Fibroblast of the conjunctiva (primary cell): ENCODE measurements around the gene NOXA1.
"Not testable (repeated sequence)": the region's sequence is repeated elsewhere in the genome, so short reads cannot be mapped to it uniquely, and the experiment has no call there.

Experiments
- DNase-seq: peaks from one replicate; pipeline ENCODE4 v3.0.0-alpha.2; 2010; ENCODE audit warnings: low read depth

NOXA1 gene, protein sequence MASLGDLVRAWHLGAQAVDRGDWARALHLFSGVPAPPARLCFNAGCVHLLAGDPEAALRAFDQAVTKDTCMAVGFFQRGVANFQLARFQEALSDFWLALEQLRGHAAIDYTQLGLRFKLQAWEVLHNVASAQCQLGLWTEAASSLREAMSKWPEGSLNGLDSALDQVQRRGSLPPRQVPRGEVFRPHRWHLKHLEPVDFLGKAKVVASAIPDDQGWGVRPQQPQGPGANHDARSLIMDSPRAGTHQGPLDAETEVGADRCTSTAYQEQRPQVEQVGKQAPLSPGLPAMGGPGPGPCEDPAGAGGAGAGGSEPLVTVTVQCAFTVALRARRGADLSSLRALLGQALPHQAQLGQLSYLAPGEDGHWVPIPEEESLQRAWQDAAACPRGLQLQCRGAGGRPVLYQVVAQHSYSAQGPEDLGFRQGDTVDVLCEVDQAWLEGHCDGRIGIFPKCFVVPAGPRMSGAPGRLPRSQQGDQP

DNA sequence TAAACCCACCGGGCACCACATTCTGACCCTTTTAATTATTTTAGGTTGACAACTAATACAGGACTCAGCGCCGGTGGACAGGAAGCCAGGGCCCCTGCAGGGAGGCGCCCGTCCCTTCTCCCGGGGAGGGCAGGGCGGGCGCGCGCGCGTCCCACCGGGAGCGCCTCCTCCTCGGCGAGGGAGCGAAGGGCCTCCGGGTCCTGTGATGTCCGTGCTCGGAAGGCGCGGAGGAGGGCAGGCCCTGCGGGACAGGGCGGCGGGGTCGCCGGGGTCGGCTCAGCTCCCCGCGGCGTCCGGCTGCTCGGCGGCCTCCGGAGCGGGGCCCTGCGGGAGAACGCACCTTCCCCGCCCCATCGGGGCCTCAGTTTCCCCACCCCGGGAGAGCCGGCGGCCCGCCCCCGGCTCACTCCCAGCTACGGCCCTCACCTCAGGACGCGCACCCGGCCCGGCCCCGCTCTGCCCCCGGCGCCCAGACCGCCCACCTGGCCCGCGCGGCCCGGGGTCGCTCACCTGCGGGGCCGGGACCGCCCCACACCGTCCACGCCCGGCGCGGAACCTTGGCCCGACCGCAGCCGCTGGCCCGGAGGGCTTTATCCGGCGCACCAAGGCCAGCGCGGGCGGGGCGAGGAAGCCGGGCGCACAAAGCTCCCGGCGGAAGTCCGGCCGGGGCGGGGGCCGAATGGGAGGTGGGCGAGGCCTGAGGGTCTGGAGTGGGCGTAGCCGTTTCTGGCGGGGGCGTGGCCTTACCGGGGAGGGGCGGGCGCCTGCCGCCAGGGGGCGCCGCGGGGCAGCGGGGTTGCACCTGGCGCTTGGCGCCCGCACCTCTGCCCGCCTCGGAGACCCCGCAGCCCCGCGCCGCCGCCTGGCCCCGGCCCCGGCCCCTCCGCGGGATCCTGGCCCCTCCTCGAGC lies at the start of gene NOXA1, which contains the start of gene EXD3:
NOXA1 (plus strand) TSS at position 790 of the 910 bp plus-strand sequence. CDS start 137 bp downstream, outside the sequence.
EXD3 (minus strand) TSS at position 559 of the 910 bp plus-strand sequence. CDS start 27,805 bp downstream, outside the sequence.
- peak; percentile 81 for DNase-seq

- DNase-seq, result no peak
Measured at GRCh38 chr9:137373611-137373980, 49.6 kb upstream of the NOXA1 start.

DNA sequence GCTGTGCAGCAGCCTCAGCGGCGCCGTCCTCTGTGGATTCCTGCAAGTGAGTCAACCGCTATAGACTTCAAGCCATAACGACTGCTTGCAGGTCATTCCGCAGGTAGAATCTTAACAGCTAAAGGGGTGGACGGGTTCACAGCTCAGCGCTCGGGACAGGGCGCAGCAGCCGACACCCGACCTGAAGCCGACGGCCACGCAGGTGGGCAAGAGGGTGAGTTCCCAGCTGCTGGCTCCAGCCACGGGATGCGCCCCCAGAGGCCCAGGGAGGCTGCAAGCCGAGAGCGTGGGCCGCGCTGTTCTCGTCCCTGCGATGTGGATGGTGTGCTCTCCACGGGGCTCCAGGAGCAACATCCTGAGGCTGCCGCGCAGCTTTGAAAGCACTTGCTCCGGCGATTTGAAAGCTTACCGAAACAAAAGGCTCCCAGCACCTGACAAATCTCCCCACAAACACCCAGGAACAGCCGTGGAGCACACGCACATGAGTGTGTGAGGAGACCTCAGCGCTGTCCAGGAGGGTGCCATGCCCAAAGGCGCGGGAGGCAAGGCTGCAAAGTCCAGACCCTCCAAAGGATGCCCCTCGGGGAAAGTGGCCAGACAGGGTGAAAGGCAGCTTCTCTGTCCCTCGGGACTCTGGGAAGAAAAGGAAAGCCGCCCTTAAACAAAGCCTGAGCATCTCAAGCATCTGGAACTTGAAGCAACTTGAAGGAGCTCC lies 48.9 kb upstream of the NOXA1 start:
- DNase-seq, result no peak

DNA sequence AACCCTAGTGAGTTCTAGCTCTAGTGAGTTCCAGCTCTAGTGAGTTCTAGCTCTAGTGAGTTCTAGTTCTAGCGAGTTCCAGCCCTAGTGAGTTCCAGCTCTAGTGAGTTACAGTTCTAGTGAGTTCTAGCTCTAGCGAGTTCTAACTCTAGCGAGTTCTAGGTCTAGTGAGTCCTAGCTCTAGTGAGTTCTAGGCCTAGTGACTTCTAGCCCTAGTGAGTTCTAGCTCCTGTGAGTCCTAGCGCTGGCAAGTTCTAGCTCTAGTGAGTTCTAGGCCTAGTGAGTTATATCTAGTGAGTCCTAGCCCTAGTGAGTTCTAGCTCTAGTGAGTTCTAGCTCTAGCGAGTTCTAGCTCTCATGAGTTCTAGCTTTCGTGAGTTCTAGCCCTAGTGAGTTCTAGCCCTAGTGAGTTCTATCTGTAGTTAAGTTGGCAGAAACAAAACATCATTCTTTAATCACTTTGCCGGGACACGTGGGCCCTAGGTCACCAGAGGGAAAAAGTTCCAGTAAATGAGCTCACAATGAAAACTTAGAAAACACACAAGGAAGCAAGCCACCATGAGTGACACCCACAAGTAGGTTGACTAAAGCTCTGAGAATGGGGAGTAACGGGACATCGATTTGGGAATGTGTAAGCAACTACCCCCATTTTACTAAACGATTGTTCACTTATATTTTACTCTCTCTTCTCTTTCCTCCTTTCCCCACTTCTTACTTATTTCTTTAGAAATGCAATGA lies 47.7 kb upstream of the NOXA1 start:
- DNase-seq, result no peak

- DNase-seq, result no peak
Measured at GRCh38 chr9:137376386-137376785, 46.8 kb upstream of the NOXA1 start.

DNA sequence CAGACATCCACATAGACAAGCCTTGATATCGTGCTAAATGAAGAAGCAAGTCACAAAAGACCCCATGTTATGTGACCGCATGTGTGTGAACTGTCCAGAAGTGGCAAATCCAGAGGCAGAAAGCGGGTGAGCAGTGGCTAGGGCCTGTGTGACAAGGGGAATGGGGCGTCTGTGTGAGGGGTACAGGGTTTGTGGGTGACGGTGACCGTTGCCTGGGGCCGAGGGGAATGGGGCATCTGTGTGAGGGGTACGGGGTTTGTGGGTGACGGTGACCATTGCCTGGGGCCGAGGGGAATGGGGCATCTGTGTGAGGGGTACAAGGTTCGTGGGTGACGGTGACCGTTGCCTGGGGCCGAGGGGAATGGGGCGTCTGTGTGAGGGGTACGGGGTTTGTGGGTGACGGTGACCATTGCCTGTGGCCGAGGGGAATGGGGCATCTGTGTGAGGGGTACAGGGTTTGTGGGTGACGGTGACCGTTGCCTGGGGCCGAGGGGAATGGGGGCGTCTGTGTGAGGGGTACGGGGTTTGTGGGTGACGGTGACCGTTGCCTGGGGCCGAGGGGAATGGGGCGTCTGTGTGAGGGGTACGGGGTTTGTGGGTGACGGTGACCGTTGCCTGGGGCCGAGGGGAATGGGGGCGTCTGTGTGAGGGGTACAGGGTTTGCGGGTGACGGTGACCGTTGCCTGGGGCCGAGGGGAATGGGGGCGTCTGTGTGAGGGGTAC lies 44.3 kb upstream of the NOXA1 start:
- not testable (repeated sequence) for DNase-seq

GRCh38 chr9:137379761-137380161 lies 43.4 kb upstream of the NOXA1 start:
- no peak for DNase-seq

DNA sequence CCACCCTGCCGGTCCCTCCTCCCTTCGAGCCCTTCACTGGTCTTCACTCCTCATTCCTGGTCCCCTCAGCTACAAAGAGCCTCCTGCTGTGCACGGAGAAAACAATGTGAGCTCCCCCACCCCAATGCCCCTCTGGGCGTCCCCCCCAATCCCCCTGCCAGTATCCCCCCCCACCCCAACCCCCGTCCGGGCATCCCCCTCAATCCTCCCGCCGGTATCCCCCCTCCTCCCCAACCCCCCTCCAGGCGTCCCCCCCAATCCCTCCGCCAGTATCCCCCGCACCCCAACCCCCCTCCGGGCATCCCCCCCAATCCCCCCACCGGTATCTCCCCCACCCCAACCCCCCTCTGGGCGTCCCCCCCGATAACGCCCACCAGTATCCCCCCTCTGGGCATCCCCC lies 43.0 kb upstream of the NOXA1 start:
- no peak for DNase-seq

DNA sequence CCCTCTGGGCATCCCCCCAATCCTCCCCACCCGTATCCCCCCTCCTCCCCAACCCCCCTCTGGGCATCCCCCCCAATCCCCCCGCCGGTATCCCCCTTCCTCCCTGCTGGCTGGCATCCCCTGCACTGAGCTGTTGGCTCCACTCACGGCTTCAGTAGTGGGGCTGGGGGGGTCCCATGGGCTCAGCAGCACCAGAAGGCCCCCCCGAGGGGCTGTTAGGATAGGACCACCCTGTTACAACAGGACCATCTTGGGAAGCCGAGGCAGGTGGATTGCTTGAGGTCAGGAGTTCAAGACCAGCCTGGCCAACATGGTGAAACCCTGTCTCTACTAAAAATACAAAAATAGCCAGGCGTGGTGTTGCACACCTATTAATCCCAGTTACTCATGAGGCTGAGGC lies 42.6 kb upstream of the NOXA1 start:
- DNase-seq, result no peak

DNA sequence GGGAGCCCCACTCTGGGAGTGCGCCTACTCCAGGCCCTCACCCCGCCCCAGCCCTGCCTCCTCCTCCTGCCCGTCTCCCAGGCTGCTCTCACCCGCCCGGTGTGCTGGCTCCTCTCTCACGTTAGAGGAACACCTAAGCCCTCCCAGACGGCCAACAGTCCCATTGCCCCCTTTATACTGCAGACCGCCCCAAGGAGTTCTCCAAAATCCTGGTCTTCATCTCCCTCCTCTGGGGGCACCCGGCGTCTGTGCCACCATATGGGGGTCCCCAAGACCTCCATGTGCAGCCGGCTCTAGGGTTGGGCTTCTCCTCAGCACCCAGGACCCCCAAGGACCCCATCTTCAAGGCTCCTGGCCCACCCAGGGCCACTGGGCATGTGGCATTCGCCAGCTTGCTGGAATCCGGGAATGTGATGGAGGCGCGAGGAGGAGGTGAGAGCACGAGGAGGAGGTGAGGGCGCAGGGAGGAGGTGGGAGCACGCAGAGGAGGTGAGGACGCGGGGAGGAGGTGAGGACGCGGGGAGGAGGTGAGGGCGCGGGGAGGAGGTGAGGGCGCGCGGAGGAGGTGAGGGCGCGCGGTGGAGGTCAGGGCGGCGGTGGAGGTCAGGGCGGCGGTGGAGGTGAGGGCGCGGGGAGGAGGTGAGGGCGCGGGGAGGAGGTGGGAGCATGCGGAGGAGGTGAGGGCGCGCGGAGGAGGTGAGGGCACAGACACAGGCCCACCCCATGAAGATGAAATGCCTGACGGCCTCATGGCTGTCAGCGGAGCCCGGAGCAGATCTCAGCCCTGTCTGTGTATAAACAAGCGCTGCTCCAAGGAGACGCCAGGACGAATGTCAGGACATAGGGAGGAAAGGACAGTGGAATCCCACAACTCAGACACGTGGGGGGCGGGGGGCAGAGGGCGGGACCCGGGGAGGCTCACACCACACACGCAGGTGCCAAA lies 41.4 kb upstream of the NOXA1 start:
- no peak for DNase-seq

DNA sequence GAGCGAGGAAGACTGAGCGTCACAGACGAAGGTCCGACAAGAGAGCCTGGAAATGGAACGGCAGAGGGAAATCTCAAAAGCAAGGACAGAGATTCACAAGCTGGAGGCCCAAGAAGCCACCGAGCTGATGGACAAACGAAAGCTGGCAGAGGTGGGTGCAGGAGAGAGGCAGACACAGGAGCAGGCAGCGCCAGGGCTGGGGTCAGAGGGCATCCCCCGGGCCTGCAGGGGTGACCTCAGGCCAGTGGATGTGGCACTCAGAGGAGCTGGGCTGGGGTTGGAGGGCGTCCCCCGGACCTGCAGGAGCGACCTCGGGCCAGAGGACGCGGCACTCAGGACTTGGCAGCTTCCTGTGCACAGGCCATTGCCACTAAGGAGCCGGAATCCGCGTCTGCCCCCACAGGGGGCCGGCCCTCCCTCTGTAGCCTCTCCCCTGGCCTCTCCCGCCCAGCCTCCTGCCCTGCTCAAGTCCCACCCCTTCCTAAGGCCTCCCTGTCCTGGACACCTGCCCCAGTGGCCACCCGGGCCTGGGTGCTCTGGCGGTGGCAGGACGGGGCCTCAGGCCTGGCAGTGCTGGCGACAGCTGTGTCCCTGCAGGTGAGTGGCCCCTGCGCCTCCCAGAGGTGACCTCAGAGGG lies 40.6 kb upstream of the NOXA1 start:
- DNase-seq, result no peak

GRCh38 chr9:137383081-137383783 lies 40.0 kb upstream of the NOXA1 start:
- no peak for DNase-seq

GRCh38 chr9:137383784-137384756 lies 39.1 kb upstream of the NOXA1 start:
- no peak for DNase-seq

- no peak for DNase-seq
Measured at GRCh38 chr9:137385061-137385655, 38.0 kb upstream of the NOXA1 start.

- not testable (repeated sequence) for DNase-seq
Measured at GRCh38 chr9:137386507-137387113, 36.6 kb upstream of the NOXA1 start.
